Caco-2 (cell line): ENCODE measurements around the gene BACH2. TPM values are rescaled to one million over a fixed set of nuclear protein-coding genes. Genes with fewer than 3 reads are reported as not detected.

Source experiments
- BruUV-seq: library from RNA; stranded (reverse); fragments of 400-500 nt; replicated peaks from 2 replicates; lab custom pipeline; 2021; lab: Mats Ljungman, UMichigan
- CTCF ChIA-PET: fragments of 300-600 bp; sonication (Branson Sonifier 250); formaldehyde crosslinking; loops from one replicate; lab custom pipeline; 2022; ENCODE audit warnings: antibody characterized with exemption; lab: Charles Lee
- POLR2A ChIA-PET: fragments of 300-600 bp; sonication (Branson Sonifier 250); formaldehyde crosslinking; loops from one replicate; lab custom pipeline; 2022; ENCODE audit warnings: antibody characterized with exemption; lab: Charles Lee
- DNase-seq, 2 experiments: peaks; one replicate each; pipeline versions ENCODE4 v3.0.0 to v3.0.0-alpha.2; 2020 to 2022
- H3K27me3 ChIP-seq: replicated peaks from 2 replicates; pipeline ENCODE4 v1.6.0; 2011; ENCODE audit warnings: low read length; ENCODE audit not compliant: control insufficient read depth, insufficient read depth
- H3K36me3 ChIP-seq: 2 replicates; pipeline ENCODE4 v1.5.1; 2011; ENCODE audit warnings: low read length; ENCODE audit not compliant: control insufficient read depth, insufficient read depth
- H3K4me1 ChIP-seq: fragments of 250-450 bp; sonication (Bioruptor Pico); 2 replicates; pipeline ENCODE4 v1.5.1; 2020; ENCODE audit warnings: mild to moderate bottlenecking
- H3K4me3 ChIP-seq: 2 replicates; pipeline ENCODE4 v1.5.1; 2011; ENCODE audit warnings: low read depth, mild to moderate bottlenecking, control low read depth, low read length
- H3K9me3 ChIP-seq: fragments of 250-450 bp; sonication (Bioruptor Pico); 2 replicates; pipeline ENCODE4 v1.5.1; 2020; ENCODE audit warnings: mild to moderate bottlenecking, moderate library complexity
- H3K27ac Mint-ChIP-seq: one replicate; pipeline ENCODE4 v1.8.0; 2022; ENCODE audit warnings: mixed read lengths; ENCODE audit not compliant: unreplicated experiment
- H3K27me3 Mint-ChIP-seq: one replicate; pipeline ENCODE4 v1.8.0; 2022; ENCODE audit warnings: mixed read lengths; ENCODE audit not compliant: insufficient read depth, unreplicated experiment
- H3K36me3 Mint-ChIP-seq: one replicate; pipeline ENCODE4 v1.8.0; 2022; ENCODE audit warnings: mild to moderate bottlenecking, mixed read lengths; ENCODE audit not compliant: insufficient read depth, unreplicated experiment
- H3K4me1 Mint-ChIP-seq: one replicate; pipeline ENCODE4 v1.8.0; 2022; ENCODE audit warnings: low read depth, mixed read lengths; ENCODE audit not compliant: unreplicated experiment
- H3K4me3 Mint-ChIP-seq: one replicate; pipeline ENCODE4 v1.8.0; 2022; ENCODE audit warnings: mild to moderate bottlenecking, moderate library complexity, mixed read lengths; ENCODE audit not compliant: unreplicated experiment
- H3K9me3 Mint-ChIP-seq: one replicate; pipeline ENCODE4 v1.8.0; 2022; ENCODE audit warnings: mixed read lengths; ENCODE audit not compliant: unreplicated experiment
- intact Hi-C: fragments of 100-400 bp; cut with micrococcal nuclease; formaldehyde crosslinking; loops from one replicate; pipeline ENCODE4 v1.10.0; 2022; ENCODE audit not compliant: unreplicated experiment
- total RNA-seq: library from RNA; stranded (reverse); gene quantifications from 2 replicates; pipeline ENCODE4 v1.2.3, GENCODE V29; 2022
- TF ChIP-seq, protein P1 (sequence below), 2 experiments: fragments of 200-600 bp in 1 of 2; IDR thresholded peaks; 1 replicate in 1 of 2; 2 replicates in 1 of 2; pipeline versions ENCODE4 v1.5.1 to v1.8.0; 2011 to 2022; ENCODE audit warnings: antibody characterized with exemption in 1 of 2, control low read depth in 1 of 2, inconsistent platforms in 1 of 2, low read depth in 1 of 2, low read length in 1 of 2, mild to moderate bottlenecking in 1 of 2, moderate library complexity in 1 of 2; ENCODE audit not compliant: insufficient read depth in 1 of 2, severe bottlenecking in 1 of 2, unreplicated experiment in 1 of 2

The BACH2 gene
- total RNA-seq, 1 experiment from 2014 or later: 0.43 TPM

DNA sequence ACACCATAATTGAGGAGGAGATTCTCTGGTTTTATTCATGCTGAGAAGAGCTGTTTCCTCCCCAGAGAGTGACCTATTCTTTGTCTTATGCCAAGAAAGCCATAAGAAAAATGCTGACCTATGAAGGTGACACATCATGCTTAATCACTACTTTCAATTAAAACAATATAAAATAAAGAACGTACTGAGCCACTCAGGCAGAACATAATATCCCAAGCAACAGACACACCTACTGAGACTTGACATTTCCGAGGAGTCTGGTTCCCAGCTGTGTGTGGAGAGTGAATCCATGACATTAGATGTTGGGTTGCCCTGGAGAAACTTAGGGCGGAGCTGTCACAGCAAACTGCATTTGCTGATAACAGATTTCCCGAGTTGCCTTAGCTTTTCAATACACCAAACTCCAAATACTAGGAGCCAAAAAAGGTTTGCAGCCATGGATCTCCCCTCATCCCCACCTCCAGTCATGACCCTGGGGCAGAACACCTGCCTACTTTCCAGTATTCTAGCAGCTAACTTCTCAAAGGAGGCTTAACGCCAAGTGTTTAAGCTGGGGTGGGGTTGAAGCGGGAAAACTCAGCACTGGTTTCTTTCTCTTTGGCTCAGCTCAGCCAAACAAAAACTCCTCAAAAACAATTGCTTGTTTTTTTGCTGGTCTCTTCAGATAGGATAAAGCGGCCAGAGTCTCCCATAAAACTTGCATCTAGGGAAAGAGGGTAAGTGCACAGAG lies 92.2 kb downstream of the BACH2 start:
- BruUV-seq: no TSS peak
- intact Hi-C loops: no loop called here
- H3K9me3 ChIP-seq: no peaks in the 10 kb centered on the region
- no peak overlapping the region for H3K4me3 ChIP-seq
- no peaks in the 10 kb centered on the region for H3K36me3 ChIP-seq
- no peaks in the 10 kb centered on the region for H3K27me3 Mint-ChIP-seq
- CTCF ChIA-PET: no interaction called here
- no peak overlapping the region for H3K27ac Mint-ChIP-seq
- no peaks in the 10 kb centered on the region for H3K4me1 ChIP-seq
- no peaks in the 10 kb centered on the region for H3K9me3 Mint-ChIP-seq
- no peak for DNase-seq
- no peak overlapping the region for H3K4me3 Mint-ChIP-seq
- H3K27me3 ChIP-seq: no peaks in the 10 kb centered on the region
- TF ChIP-seq, protein P1, sequence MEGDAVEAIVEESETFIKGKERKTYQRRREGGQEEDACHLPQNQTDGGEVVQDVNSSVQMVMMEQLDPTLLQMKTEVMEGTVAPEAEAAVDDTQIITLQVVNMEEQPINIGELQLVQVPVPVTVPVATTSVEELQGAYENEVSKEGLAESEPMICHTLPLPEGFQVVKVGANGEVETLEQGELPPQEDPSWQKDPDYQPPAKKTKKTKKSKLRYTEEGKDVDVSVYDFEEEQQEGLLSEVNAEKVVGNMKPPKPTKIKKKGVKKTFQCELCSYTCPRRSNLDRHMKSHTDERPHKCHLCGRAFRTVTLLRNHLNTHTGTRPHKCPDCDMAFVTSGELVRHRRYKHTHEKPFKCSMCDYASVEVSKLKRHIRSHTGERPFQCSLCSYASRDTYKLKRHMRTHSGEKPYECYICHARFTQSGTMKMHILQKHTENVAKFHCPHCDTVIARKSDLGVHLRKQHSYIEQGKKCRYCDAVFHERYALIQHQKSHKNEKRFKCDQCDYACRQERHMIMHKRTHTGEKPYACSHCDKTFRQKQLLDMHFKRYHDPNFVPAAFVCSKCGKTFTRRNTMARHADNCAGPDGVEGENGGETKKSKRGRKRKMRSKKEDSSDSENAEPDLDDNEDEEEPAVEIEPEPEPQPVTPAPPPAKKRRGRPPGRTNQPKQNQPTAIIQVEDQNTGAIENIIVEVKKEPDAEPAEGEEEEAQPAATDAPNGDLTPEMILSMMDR (IDR thresholded peaks at IDR 0.05; ENCODE audit: insufficient read depth in 1 of 2, low read depth in 1 of 2, low read length in 1 of 2, severe bottlenecking in 1 of 2, unreplicated experiment in 1 of 2): no peak
- H3K36me3 Mint-ChIP-seq: no peaks in the 10 kb centered on the region
- POLR2A ChIA-PET: no interaction called here
- H3K4me1 Mint-ChIP-seq: no peaks in the 10 kb centered on the region

GRCh38 chr6:90203672-90204071 lies 93.0 kb downstream of the BACH2 start:
- Mint-ChIP-seq H3K27ac (no peak overlapping the region), H3K4me3 (no peak overlapping the region), H3K9me3 (peaks cover 1% of the 10 kb centered on the region), H3K4me1 (no peaks in the 10 kb centered on the region), H3K27me3 (no peaks in the 10 kb centered on the region), H3K36me3 (no peaks in the 10 kb centered on the region)
- Histone ChIP-seq H3K4me1 (no peaks in the 10 kb centered on the region), H3K9me3 (no peaks in the 10 kb centered on the region), H3K36me3 (no peaks in the 10 kb centered on the region), H3K27me3 (no peaks in the 10 kb centered on the region), H3K4me3 (no peak overlapping the region)
- TF ChIP-seq, protein P1 (IDR thresholded peaks at IDR 0.05; ENCODE audit: insufficient read depth in 1 of 2, low read depth in 1 of 2, low read length in 1 of 2, severe bottlenecking in 1 of 2, unreplicated experiment in 1 of 2): no peak
- CTCF ChIA-PET: no interaction called here
- intact Hi-C loops: no loop called here
- no TSS peak for BruUV-seq
- POLR2A ChIA-PET: no interaction called here
- DNase-seq: no peak

GRCh38 chr6:90202156-90202555 lies 94.5 kb downstream of the BACH2 start:
- Histone ChIP-seq H3K4me3 (no peak overlapping the region), H3K27me3 (no peaks in the 10 kb centered on the region), H3K36me3 (no peaks in the 10 kb centered on the region), H3K4me1 (no peaks in the 10 kb centered on the region), H3K9me3 (no peaks in the 10 kb centered on the region)
- no peak for DNase-seq
- Mint-ChIP-seq H3K9me3 (peaks cover 9% of the 10 kb centered on the region), H3K27ac (no peak overlapping the region), H3K36me3 (no peaks in the 10 kb centered on the region), H3K27me3 (no peaks in the 10 kb centered on the region), H3K4me3 (no peak overlapping the region), H3K4me1 (no peaks in the 10 kb centered on the region)
- CTCF ChIA-PET: no interaction called here
- intact Hi-C loops: no loop called here
- POLR2A ChIA-PET: no interaction called here
- BruUV-seq: no TSS peak
- TF ChIP-seq, protein P1 (IDR thresholded peaks at IDR 0.05; ENCODE audit: insufficient read depth in 1 of 2, low read depth in 1 of 2, low read length in 1 of 2, severe bottlenecking in 1 of 2, unreplicated experiment in 1 of 2): no peak
